Fibroblast of villous mesenchyme (primary cell): ENCODE data around the gene CAMSAP1. TPM values are rescaled to one million over a fixed set of nuclear protein-coding genes. Genes with fewer than 3 reads are reported as not detected.

Experiments used
- DNase-seq: peaks from one replicate; pipeline ENCODE4 v3.0.0-alpha.2; 2010; ENCODE audit warnings: low read depth
- H3K4me3 ChIP-seq: 2 replicates; pipeline ENCODE4 v1.5.1; 2011; ENCODE audit warnings: low read depth, mild to moderate bottlenecking, low read length
- CTCF ChIP-seq: IDR thresholded peaks from 2 replicates; pipeline ENCODE4 v1.5.1; 2012; ENCODE audit warnings: low read depth, mild to moderate bottlenecking, low read length; ENCODE audit not compliant: insufficient read depth
- total RNA-seq: library from RNA; depleted of rRNA; stranded (reverse); fragments of >200 nt; gene quantifications from 2 replicates; pipeline ENCODE4 v1.2.3, GENCODE V29; 2012

Gene CAMSAP1
- total RNA-seq, 1 donor, result 23.7 TPM

- DNase-seq, result no peak
Measured at GRCh38 chr9:135928074-135928730, 20.9 kb upstream of the CAMSAP1 start.

GRCh38 chr9:135927195-135928013 is 20.1 kb upstream of the CAMSAP1 start:
- TF ChIP-seq CTCF, result no peak
- no peak for DNase-seq
- H3K4me3 ChIP-seq, result no peak overlapping the region

More at GRCh38 chr9:135928074-135928730, 20.9 kb upstream of the CAMSAP1 start:
- TF ChIP-seq CTCF, result no peak
- no peak overlapping the region for H3K4me3 ChIP-seq

GRCh38 chr9:135926402-135927194 is 19.3 kb upstream of the CAMSAP1 start:
- H3K4me3 ChIP-seq, result no peak overlapping the region
- no peak for TF ChIP-seq CTCF
- DNase-seq, result peak; percentile 57

- H3K4me3 ChIP-seq, result no peak overlapping the region
- DNase-seq, result no peak
- no peak for TF ChIP-seq CTCF
Measured at GRCh38 chr9:135925496-135926133, 18.3 kb upstream of the CAMSAP1 start.

GRCh38 chr9:135924628-135925338 is 17.4 kb upstream of the CAMSAP1 start:
- no peak for DNase-seq
- H3K4me3 ChIP-seq, result no peak overlapping the region
- TF ChIP-seq CTCF, result no peak

GRCh38 chr9:135923508-135923907 is 16.2 kb upstream of the CAMSAP1 start:
- H3K4me3 ChIP-seq, result no peak overlapping the region
- no peak for DNase-seq
- no peak for TF ChIP-seq CTCF
